Activated T-helper 1 cell treated with anti-CD3 and anti-CD28 coated beads, Interleukin-12 subunit alpha, Interleukin-12 subunit beta, Interleukin-2, Interleukin-4 antibody, amounts not matched to agents 30 ng/mL and 10 ng/mL and 1 ng/mL, durations not matched to agents 14 hours and 24 hours and 36 hours (primary cell): ENCODE results near the gene HDAC11. TPM values are rescaled to one million over a fixed set of nuclear protein-coding genes. Genes with fewer than 3 reads are reported as not detected.
"Not testable (repeated sequence)": the region's sequence is repeated elsewhere in the genome, so short reads cannot be mapped to it uniquely, and the experiment has no call there.

Experiments
- DNase-seq: peaks from one replicate; pipeline ENCODE4 v3.0.0; 2021; ENCODE audit warnings: low spot score
- H3K27ac Mint-ChIP-seq: one replicate; pipeline ENCODE4 v1.8.0; 2021; ENCODE audit warnings: mild to moderate bottlenecking, mixed read lengths
- H3K27me3 Mint-ChIP-seq: one replicate; pipeline ENCODE4 v1.8.0; 2022; ENCODE audit warnings: mild to moderate bottlenecking, moderate library complexity, mixed read lengths; ENCODE audit not compliant: insufficient read depth
- H3K36me3 Mint-ChIP-seq: one replicate; pipeline ENCODE4 v1.8.0; 2021; ENCODE audit warnings: low read depth, mixed read lengths
- H3K4me1 Mint-ChIP-seq: one replicate; pipeline ENCODE4 v1.8.0; 2021; ENCODE audit warnings: low read depth, mixed read lengths
- H3K4me3 Mint-ChIP-seq: one replicate; pipeline ENCODE4 v1.8.0; 2021; ENCODE audit warnings: mild to moderate bottlenecking, moderate library complexity, mixed read lengths
- H3K9me3 Mint-ChIP-seq: one replicate; pipeline ENCODE4 v1.8.0; 2021; ENCODE audit warnings: mixed read lengths
- intact Hi-C: fragments of 100-400 bp; cut with micrococcal nuclease; formaldehyde crosslinking; loops from one replicate; pipeline ENCODE4 v1.15.1; 2024
- total RNA-seq: library from RNA; stranded (reverse); gene quantifications from 2 replicates; pipeline ENCODE4 v1.2.3, GENCODE V29; 2022

Gene HDAC11
- total RNA-seq: 1.4 and 2.0 TPM in 2 replicates

GRCh38 chr3:13479582-13480339, at the start of gene HDAC11:
HDAC11 (plus strand) TSS chr3:13480306; CDS start chr3:13480348, 42 bp downstream.
- H3K9me3 Mint-ChIP-seq: no peaks in the 10 kb centered on the region
- intact Hi-C loops: loop anchor here (1.0 to 10.0 kb wide), 8 partner anchors 28 to 1175 kb away; partner anchors contain the start of genes CCDC174, LSM3, SLC6A6 and XPC

GRCh38 chr3:13430411-13430875, 49.7 kb upstream of the HDAC11 start:
- H3K36me3 Mint-ChIP-seq, H3K27ac Mint-ChIP-seq, H3K9me3 Mint-ChIP-seq, intact Hi-C loops, DNase-seq, H3K27me3 Mint-ChIP-seq, H3K4me3 Mint-ChIP-seq: not testable (repeated sequence)
- H3K4me1 Mint-ChIP-seq: peaks cover 17% of the 10 kb centered on the region

More at GRCh38 chr3:13479582-13480339, at the start of gene HDAC11:
- peaks cover under 1% of the 10 kb centered on the region for H3K4me1 Mint-ChIP-seq
- peak within 1 kb of the TSS; percentile 88 for H3K4me3 Mint-ChIP-seq
- H3K27ac Mint-ChIP-seq: peak within 1 kb of the TSS; percentile 84
- H3K27me3 Mint-ChIP-seq: peaks cover 7% of the 10 kb centered on the region
- H3K36me3 Mint-ChIP-seq: no peaks in the 10 kb centered on the region
- peak; percentile 98 for DNase-seq

GRCh38 chr3:13432093-13432492, 48.0 kb upstream of the HDAC11 start:
- no peak for DNase-seq
- Mint-ChIP-seq H3K27ac (no peak overlapping the region), H3K9me3 (no peaks in the 10 kb centered on the region), H3K36me3 (peaks cover 6% of the 10 kb centered on the region), H3K27me3 (peaks cover 15% of the 10 kb centered on the region), H3K4me1 (peaks cover 10% of the 10 kb centered on the region), H3K4me3 (no peak overlapping the region)
- intact Hi-C loops: no loop called here

GRCh38 chr3:13433912-13434311, 46.2 kb upstream of the HDAC11 start:
- Mint-ChIP-seq H3K9me3 (no peaks in the 10 kb centered on the region), H3K4me1 (no peaks in the 10 kb centered on the region), H3K27ac (no peak overlapping the region), H3K36me3 (peaks cover 2% of the 10 kb centered on the region), H3K4me3 (no peak overlapping the region), H3K27me3 (peaks cover 18% of the 10 kb centered on the region)
- intact Hi-C loops: no loop called here
- no peak for DNase-seq

- H3K36me3 Mint-ChIP-seq, intact Hi-C loops, H3K4me1 Mint-ChIP-seq, H3K9me3 Mint-ChIP-seq, H3K27ac Mint-ChIP-seq, DNase-seq, H3K4me3 Mint-ChIP-seq: not testable (repeated sequence)
- H3K27me3 Mint-ChIP-seq: peaks cover 18% of the 10 kb centered on the region
Observed at GRCh38 chr3:13436213-13436612, 43.9 kb upstream of the HDAC11 start.

GRCh38 chr3:13440204-13440817, 39.8 kb upstream of the HDAC11 start:
- Mint-ChIP-seq H3K4me3 (no peak overlapping the region), H3K9me3 (no peaks in the 10 kb centered on the region)
- intact Hi-C loops: no loop called here

GRCh38 chr3:13442882-13443281, 37.2 kb upstream of the HDAC11 start:
- H3K27me3 Mint-ChIP-seq, H3K36me3 Mint-ChIP-seq, H3K27ac Mint-ChIP-seq, H3K4me3 Mint-ChIP-seq, H3K9me3 Mint-ChIP-seq, H3K4me1 Mint-ChIP-seq, intact Hi-C loops, DNase-seq: not testable (repeated sequence)

More at GRCh38 chr3:13440204-13440817, 39.8 kb upstream of the HDAC11 start:
- H3K27ac Mint-ChIP-seq: no peak overlapping the region
- DNase-seq: no peak
- H3K36me3 Mint-ChIP-seq: no peaks in the 10 kb centered on the region
- H3K27me3 Mint-ChIP-seq: peaks cover 15% of the 10 kb centered on the region
- no peaks in the 10 kb centered on the region for H3K4me1 Mint-ChIP-seq

- no peaks in the 10 kb centered on the region for H3K36me3 Mint-ChIP-seq
- intact Hi-C loops: loop anchor here (1.0 to 2.0 kb wide), 4 partner anchors 29 to 640 kb away; partner anchors contain the start of gene HDAC11
- no peak for DNase-seq
- peak overlapping the region; percentile 91 for H3K27ac Mint-ChIP-seq
- no peaks in the 10 kb centered on the region for H3K9me3 Mint-ChIP-seq
- peak overlapping the region; percentile 91 for H3K4me3 Mint-ChIP-seq
- H3K27me3 Mint-ChIP-seq: no peaks in the 10 kb centered on the region
- peaks cover 17% of the 10 kb centered on the region for H3K4me1 Mint-ChIP-seq
Observed at GRCh38 chr3:13451301-13451673, 28.8 kb upstream of the HDAC11 start.

GRCh38 chr3:13452490-13453335, 27.4 kb upstream of the HDAC11 start:
- Mint-ChIP-seq H3K27me3 (no peaks in the 10 kb centered on the region), H3K4me3 (peak overlapping the region; percentile 91), H3K36me3 (no peaks in the 10 kb centered on the region), H3K4me1 (peaks cover 17% of the 10 kb centered on the region), H3K9me3 (no peaks in the 10 kb centered on the region), H3K27ac (peak overlapping the region; percentile 3)
- intact Hi-C loops: loop anchor here (1.0 kb wide), 3 partner anchors 61 to 360 kb away; no protein-coding TSS in a partner anchor
- DNase-seq: peak; percentile 16

GRCh38 chr3:13455644-13456043, 24.5 kb upstream of the HDAC11 start:
- H3K27ac Mint-ChIP-seq: no peak overlapping the region
- no peak for DNase-seq
- intact Hi-C loops: no loop called here

GRCh38 chr3:13457593-13457992, 22.5 kb upstream of the HDAC11 start:
- no peak overlapping the region for H3K4me3 Mint-ChIP-seq
- peaks cover 6% of the 10 kb centered on the region for H3K4me1 Mint-ChIP-seq
- intact Hi-C loops: no loop called here
- peaks cover 6% of the 10 kb centered on the region for H3K27me3 Mint-ChIP-seq
- H3K27ac Mint-ChIP-seq: no peak overlapping the region
- H3K36me3 Mint-ChIP-seq: no peaks in the 10 kb centered on the region
- H3K9me3 Mint-ChIP-seq: no peaks in the 10 kb centered on the region
- no peak for DNase-seq

More at GRCh38 chr3:13455644-13456043, 24.5 kb upstream of the HDAC11 start:
- Mint-ChIP-seq H3K36me3 (no peaks in the 10 kb centered on the region), H3K4me1 (peaks cover 17% of the 10 kb centered on the region), H3K9me3 (no peaks in the 10 kb centered on the region), H3K4me3 (no peak overlapping the region), H3K27me3 (peaks cover 6% of the 10 kb centered on the region)

- Mint-ChIP-seq H3K4me3 (no peak overlapping the region), H3K36me3 (no peaks in the 10 kb centered on the region), H3K4me1 (no peaks in the 10 kb centered on the region), H3K27me3 (peaks cover 11% of the 10 kb centered on the region), H3K9me3 (no peaks in the 10 kb centered on the region), H3K27ac (no peak overlapping the region)
- intact Hi-C loops: no loop called here
- no peak for DNase-seq
Observed at GRCh38 chr3:13459605-13460340, 20.3 kb upstream of the HDAC11 start.
